PC-3 (cell line): ENCODE data around the gene RGS9BP. TPM values are rescaled to one million over a fixed set of nuclear protein-coding genes. Genes with fewer than 3 reads are reported as not detected.

Experiments
- ATAC-seq: fragments of 200-7000 bp; cut with Tn5 transposase; 2 replicates; pipeline ENCODE4 v1.9.1; 2020; ENCODE audit warnings: mild to moderate bottlenecking, moderate library complexity
- BruUV-seq: library from RNA; stranded (reverse); fragments of 400-500 nt; replicated peaks from 2 replicates; lab custom pipeline; 2021; lab: Mats Ljungman, UMichigan
- CTCF ChIA-PET: fragments of 300-600 bp; sonication (Branson Sonifier 250); formaldehyde crosslinking; loops from one replicate; lab custom pipeline; 2022; ENCODE audit warnings: antibody characterized with exemption; lab: Charles Lee
- POLR2A ChIA-PET: fragments of 300-600 bp; sonication (Branson Sonifier 250); formaldehyde crosslinking; loops from one replicate; lab custom pipeline; 2022; ENCODE audit warnings: antibody characterized with exemption; ENCODE audit not compliant: unreplicated experiment; lab: Charles Lee
- DNase-seq: peaks from one replicate; pipeline ENCODE4 v3.0.0-alpha.2; 2015
- H2AFZ ChIP-seq: fragments of 300-600 bp; sonication (generic); 2 replicates; pipeline ENCODE4 v1.6.0; 2016; ENCODE audit warnings: antibody characterized with exemption, low read length
- H3F3A ChIP-seq: fragments of 300-600 bp; sonication (generic); one replicate; pipeline ENCODE4 v1.6.0; 2017; ENCODE audit warnings: antibody characterized with exemption, low read length, control low read depth, mild to moderate bottlenecking; ENCODE audit not compliant: unreplicated experiment
- H3K27ac ChIP-seq: fragments of 300-600 bp; sonication (generic); 2 replicates; pipeline ENCODE4 v1.5.1; 2016; ENCODE audit warnings: mild to moderate bottlenecking, low read length
- H3K27me3 ChIP-seq: fragments of 300-600 bp; sonication (generic); 2 replicates; pipeline ENCODE4 v1.6.1; 2016; ENCODE audit warnings: low read length, mixed read lengths
- H3K36me3 ChIP-seq: fragments of 300-600 bp; sonication (generic); 2 replicates; pipeline ENCODE4 v1.6.1; 2016; ENCODE audit warnings: low read depth, mixed run types, low read length, mixed read lengths
- H3K4me1 ChIP-seq: fragments of 300-600 bp; sonication (generic); 2 replicates; pipeline ENCODE4 v1.5.1; 2016; ENCODE audit warnings: low read length; ENCODE audit not compliant: insufficient read depth
- H3K4me2 ChIP-seq: fragments of 300-600 bp; sonication (generic); 2 replicates; pipeline ENCODE4 v1.6.0; 2016; ENCODE audit warnings: low read length
- H3K4me3 ChIP-seq: fragments of 300-600 bp; sonication (generic); 2 replicates; pipeline ENCODE4 v1.5.1; 2016; ENCODE audit warnings: mild to moderate bottlenecking, low read length, mixed read lengths
- H3K79me2 ChIP-seq: fragments of 300-600 bp; sonication (generic); 2 replicates; pipeline ENCODE4 v1.6.1; 2017; ENCODE audit warnings: low read length, mixed read lengths
- H3K9ac ChIP-seq: fragments of 300-600 bp; sonication (generic); 2 replicates; pipeline ENCODE4 v1.6.0; 2016; ENCODE audit warnings: mild to moderate bottlenecking, low read length
- H3K9me2 ChIP-seq: fragments of 300-600 bp; sonication (generic); replicated peaks from 2 replicates; pipeline ENCODE4 v1.6.1; 2016; ENCODE audit warnings: mixed run types, low read length, mixed read lengths
- H3K9me3 ChIP-seq: fragments of 300-600 bp; sonication (generic); 2 replicates; pipeline ENCODE4 v1.6.1; 2016; ENCODE audit warnings: low read length, mixed read lengths
- H4K20me1 ChIP-seq: fragments of 300-600 bp; sonication (generic); 2 replicates; pipeline ENCODE4 v1.6.1; 2016; ENCODE audit warnings: low read length, mixed read lengths
- EZH2 ChIP-seq: fragments of 300-600 bp; sonication (generic); IDR thresholded peaks from one replicate; pipeline ENCODE4 v1.6.1; 2017; ENCODE audit warnings: antibody characterized with exemption, mild to moderate bottlenecking, low read length; ENCODE audit not compliant: unreplicated experiment
- EZH2phosphoT487 ChIP-seq: fragments of 300-600 bp; sonication (generic); IDR thresholded peaks from 2 replicates; pipeline ENCODE4 v1.6.1; 2018; ENCODE audit warnings: mild to moderate bottlenecking, antibody characterized with exemption, low read length, borderline replicate concordance
- intact Hi-C: fragments of 100-400 bp; cut with micrococcal nuclease; formaldehyde crosslinking; loops from 2 replicates; pipeline ENCODE4 v1.9.0; 2023
- total RNA-seq: library from RNA; depleted of rRNA; stranded (reverse); fragments of >200 nt; gene quantifications from 2 replicates; pipeline ENCODE4 v1.2.3, GENCODE V29; 2014
- TF ChIP-seq, protein P1 (sequence below): fragments of 300-600 bp; sonication (generic); conservative IDR thresholded peaks from 2 replicates; pipeline ENCODE4 v1.5.1; 2017; ENCODE audit warnings: antibody characterized with exemption, low read depth, mild to moderate bottlenecking, low read length

The RGS9BP gene
- total RNA-seq, 1 experiment from 2014 or later: 1.6 TPM

DNA sequence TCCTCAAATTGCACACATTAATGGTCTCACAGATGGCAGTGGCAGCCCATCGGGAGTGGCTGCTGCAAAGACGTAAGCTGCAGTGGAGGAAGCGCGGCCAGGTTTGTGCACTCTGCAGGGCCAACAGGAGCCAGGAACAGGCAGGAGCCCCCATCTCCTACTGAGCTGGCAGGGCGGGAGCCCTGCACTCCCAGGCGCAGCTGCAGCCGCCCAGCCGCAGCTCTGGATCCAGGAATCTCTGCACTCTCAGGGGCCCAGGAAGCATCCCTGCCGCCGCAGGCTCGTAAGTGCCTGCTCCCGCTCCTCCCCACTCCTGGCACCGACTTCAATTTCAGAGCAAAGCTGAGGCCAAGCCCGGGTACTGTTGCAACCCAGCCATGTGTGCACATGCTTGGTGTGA, 38.2 kb upstream of the RGS9BP start:
- intact Hi-C loops: no loop called here
- ChIA-PET POLR2A (no interaction called here), CTCF (no interaction called here)
- no peaks in the 10 kb centered on the region for H3K9me2 ChIP-seq
- H3K4me3 ChIP-seq: no peak overlapping the region
- H3F3A ChIP-seq: no peaks in the 10 kb centered on the region
- TF ChIP-seq EZH2phosphoT487 (no peak), EZH2 (no peak)
- TF ChIP-seq, protein P1, sequence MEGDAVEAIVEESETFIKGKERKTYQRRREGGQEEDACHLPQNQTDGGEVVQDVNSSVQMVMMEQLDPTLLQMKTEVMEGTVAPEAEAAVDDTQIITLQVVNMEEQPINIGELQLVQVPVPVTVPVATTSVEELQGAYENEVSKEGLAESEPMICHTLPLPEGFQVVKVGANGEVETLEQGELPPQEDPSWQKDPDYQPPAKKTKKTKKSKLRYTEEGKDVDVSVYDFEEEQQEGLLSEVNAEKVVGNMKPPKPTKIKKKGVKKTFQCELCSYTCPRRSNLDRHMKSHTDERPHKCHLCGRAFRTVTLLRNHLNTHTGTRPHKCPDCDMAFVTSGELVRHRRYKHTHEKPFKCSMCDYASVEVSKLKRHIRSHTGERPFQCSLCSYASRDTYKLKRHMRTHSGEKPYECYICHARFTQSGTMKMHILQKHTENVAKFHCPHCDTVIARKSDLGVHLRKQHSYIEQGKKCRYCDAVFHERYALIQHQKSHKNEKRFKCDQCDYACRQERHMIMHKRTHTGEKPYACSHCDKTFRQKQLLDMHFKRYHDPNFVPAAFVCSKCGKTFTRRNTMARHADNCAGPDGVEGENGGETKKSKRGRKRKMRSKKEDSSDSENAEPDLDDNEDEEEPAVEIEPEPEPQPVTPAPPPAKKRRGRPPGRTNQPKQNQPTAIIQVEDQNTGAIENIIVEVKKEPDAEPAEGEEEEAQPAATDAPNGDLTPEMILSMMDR: no peak
- H2AFZ ChIP-seq: no peak overlapping the region
- no peak overlapping the region for H3K4me2 ChIP-seq
- peaks cover 5% of the 10 kb centered on the region for H3K36me3 ChIP-seq
- ATAC-seq (no peak), DNase-seq (no peak)
- no peaks in the 10 kb centered on the region for H3K9me3 ChIP-seq
- H3K79me2 ChIP-seq: no peaks in the 10 kb centered on the region
- no peaks in the 10 kb centered on the region for H3K4me1 ChIP-seq
- no TSS peak for BruUV-seq
- H3K27ac ChIP-seq: no peak overlapping the region
- H3K27me3 ChIP-seq: no peaks in the 10 kb centered on the region
- H3K9ac ChIP-seq: no peak overlapping the region
- H4K20me1 ChIP-seq: no peaks in the 10 kb centered on the region

DNA sequence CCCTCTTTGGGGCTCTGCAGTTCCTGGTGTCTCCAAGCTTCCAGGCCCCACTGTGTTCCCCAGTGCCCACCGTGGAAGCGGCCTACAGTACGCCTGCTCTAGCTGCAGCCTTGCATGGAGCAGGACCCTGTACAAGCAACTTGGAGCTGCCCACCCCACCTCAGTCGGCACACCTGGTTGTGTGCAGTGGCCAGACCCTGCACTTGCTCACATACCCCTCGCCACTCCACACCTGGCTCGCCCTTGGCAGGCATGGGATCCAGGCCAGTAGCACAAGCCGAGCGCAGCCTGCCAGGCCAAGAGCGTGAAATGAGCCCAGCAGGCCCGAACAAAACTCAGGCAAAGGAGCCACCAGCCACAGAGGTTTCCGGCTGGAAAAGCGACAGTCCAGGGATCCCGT, 37.0 kb upstream of the RGS9BP start:
- Histone ChIP-seq H3K9ac (no peak overlapping the region), H3K4me1 (no peaks in the 10 kb centered on the region), H3K27me3 (no peaks in the 10 kb centered on the region), H3K79me2 (no peaks in the 10 kb centered on the region), H4K20me1 (no peaks in the 10 kb centered on the region), H3F3A (no peaks in the 10 kb centered on the region), H3K4me2 (no peak overlapping the region), H3K9me3 (no peaks in the 10 kb centered on the region), H3K27ac (no peak overlapping the region), H3K4me3 (no peak overlapping the region), H3K9me2 (no peaks in the 10 kb centered on the region), H3K36me3 (peaks cover 5% of the 10 kb centered on the region), H2AFZ (no peak overlapping the region)
- DNase-seq: no peak
- CTCF ChIA-PET: no interaction called here
- TF ChIP-seq, protein P1: no peak
- TF ChIP-seq EZH2phosphoT487 (no peak), EZH2 (no peak)
- ATAC-seq: no peak
- POLR2A ChIA-PET: interaction anchor here (0.6 kb wide), 1 partner anchor 176 kb away, joined by 5 read pairs; no protein-coding TSS in a partner anchor
- intact Hi-C loops: no loop called here
- no TSS peak for BruUV-seq

DNA sequence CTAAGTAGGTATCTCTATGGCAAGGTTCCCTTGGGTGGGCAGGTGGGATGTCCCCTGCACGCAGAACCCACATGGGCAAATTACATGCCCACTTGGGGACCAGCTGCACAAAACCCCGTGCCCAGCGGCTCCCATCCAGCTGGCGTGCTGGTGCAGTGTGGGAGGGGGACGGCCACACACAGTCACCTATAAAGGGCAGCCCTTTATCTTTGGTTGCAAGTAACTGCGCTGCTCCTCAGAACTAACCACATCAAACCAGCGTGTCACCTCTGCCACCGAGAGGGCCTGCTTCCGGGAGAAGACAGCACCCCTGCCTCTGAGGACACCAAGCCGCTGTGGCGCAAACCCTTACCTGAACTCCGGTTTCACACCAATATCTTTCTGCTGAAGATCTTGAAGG, 32.9 kb upstream of the RGS9BP start:
- no peaks in the 10 kb centered on the region for H3F3A ChIP-seq
- H3K4me1 ChIP-seq: no peaks in the 10 kb centered on the region
- no peak overlapping the region for H3K4me2 ChIP-seq
- H3K9me3 ChIP-seq: no peaks in the 10 kb centered on the region
- no peaks in the 10 kb centered on the region for H3K79me2 ChIP-seq
- ATAC-seq (no peak), DNase-seq (no peak)
- ChIA-PET POLR2A (no interaction called here), CTCF (no interaction called here)
- no peaks in the 10 kb centered on the region for H3K9me2 ChIP-seq
- H3K9ac ChIP-seq: no peak overlapping the region
- no peak overlapping the region for H3K4me3 ChIP-seq
- H4K20me1 ChIP-seq: no peaks in the 10 kb centered on the region
- intact Hi-C loops: no loop called here
- no peak overlapping the region for H2AFZ ChIP-seq
- no peaks in the 10 kb centered on the region for H3K27me3 ChIP-seq
- BruUV-seq: no TSS peak
- peaks cover 5% of the 10 kb centered on the region; the same call in 1 of the 2 replicates for H3K36me3 ChIP-seq
- no peak for TF ChIP-seq EZH2phosphoT487
- TF ChIP-seq EZH2: no peak
- TF ChIP-seq, protein P1: no peak
- H3K27ac ChIP-seq: no peak overlapping the region
